Neural cell (in vitro differentiated cells): ENCODE results near the gene SECISBP2L.

Experiments used
- EP300 ChIP-seq: fragments of 450-650 bp; conservative IDR thresholded peaks from 2 replicates; pipeline ENCODE4 v1.6.1; 2014; ENCODE audit warnings: antibody characterized with exemption, mild to moderate bottlenecking, moderate library complexity; ENCODE audit not compliant: poor library complexity, severe bottlenecking
- EZH2 ChIP-seq: fragments of 200-600, 300-800 bp; shearing (Covaris generic), sonication (generic); IDR thresholded peaks from 2 replicates; pipeline ENCODE4 v1.6.1; 2014; ENCODE audit warnings: antibody characterized with exemption, low read length, borderline replicate concordance, mild to moderate bottlenecking; ENCODE audit not compliant: insufficient read depth, poor library complexity, severe bottlenecking
- MXI1 ChIP-seq: fragments of 450-650 bp; conservative IDR thresholded peaks from 2 replicates; pipeline ENCODE4 v1.6.1; 2014; ENCODE audit warnings: antibody characterized with exemption, mild to moderate bottlenecking; ENCODE audit not compliant: poor library complexity, severe bottlenecking
- POLR2AphosphoS5 ChIP-seq: IDR thresholded peaks from 2 replicates; pipeline ENCODE4 v1.6.1; 2012
- SMC3 ChIP-seq: fragments of 450-650 bp; conservative IDR thresholded peaks from 2 replicates; pipeline ENCODE4 v1.6.1; 2014; ENCODE audit warnings: antibody characterized with exemption, mild to moderate bottlenecking, moderate library complexity; ENCODE audit not compliant: poor library complexity
- TAF1 ChIP-seq: IDR thresholded peaks from 2 replicates; pipeline ENCODE4 v1.6.1; 2012; ENCODE audit warnings: low read depth
- TF ChIP-seq, protein P1 (sequence below): fragments of 450-650 bp; IDR thresholded peaks from 2 replicates; pipeline ENCODE4 v1.5.1; 2014; ENCODE audit warnings: antibody characterized with exemption, mild to moderate bottlenecking, moderate library complexity; ENCODE audit not compliant: poor library complexity, severe bottlenecking
- TF ChIP-seq, protein P2 (sequence below): IDR thresholded peaks from 2 replicates; pipeline ENCODE4 v1.6.1; 2012; ENCODE audit warnings: borderline replicate concordance

DNA sequence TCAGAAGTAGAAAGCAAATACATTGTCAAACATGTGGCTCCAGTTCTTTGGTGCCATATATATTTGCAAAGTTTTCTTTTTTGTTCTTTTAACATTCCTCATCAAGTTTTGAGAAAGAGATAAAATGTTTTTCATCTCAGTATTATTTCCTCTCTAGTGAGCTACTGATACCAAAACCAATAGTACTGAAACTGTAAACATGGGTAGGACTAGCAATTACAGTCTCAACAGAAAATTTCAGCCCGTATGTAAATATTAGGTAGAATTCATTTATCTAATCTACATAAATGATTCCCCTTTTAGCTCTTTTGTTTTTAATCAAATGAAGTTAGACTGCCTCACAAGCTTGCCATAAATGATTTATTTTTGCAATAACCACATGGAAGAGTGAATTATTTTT is 21.4 kb downstream of the SECISBP2L start:
- TF ChIP-seq, protein P1, sequence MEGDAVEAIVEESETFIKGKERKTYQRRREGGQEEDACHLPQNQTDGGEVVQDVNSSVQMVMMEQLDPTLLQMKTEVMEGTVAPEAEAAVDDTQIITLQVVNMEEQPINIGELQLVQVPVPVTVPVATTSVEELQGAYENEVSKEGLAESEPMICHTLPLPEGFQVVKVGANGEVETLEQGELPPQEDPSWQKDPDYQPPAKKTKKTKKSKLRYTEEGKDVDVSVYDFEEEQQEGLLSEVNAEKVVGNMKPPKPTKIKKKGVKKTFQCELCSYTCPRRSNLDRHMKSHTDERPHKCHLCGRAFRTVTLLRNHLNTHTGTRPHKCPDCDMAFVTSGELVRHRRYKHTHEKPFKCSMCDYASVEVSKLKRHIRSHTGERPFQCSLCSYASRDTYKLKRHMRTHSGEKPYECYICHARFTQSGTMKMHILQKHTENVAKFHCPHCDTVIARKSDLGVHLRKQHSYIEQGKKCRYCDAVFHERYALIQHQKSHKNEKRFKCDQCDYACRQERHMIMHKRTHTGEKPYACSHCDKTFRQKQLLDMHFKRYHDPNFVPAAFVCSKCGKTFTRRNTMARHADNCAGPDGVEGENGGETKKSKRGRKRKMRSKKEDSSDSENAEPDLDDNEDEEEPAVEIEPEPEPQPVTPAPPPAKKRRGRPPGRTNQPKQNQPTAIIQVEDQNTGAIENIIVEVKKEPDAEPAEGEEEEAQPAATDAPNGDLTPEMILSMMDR = no peak
- TF ChIP-seq POLR2AphosphoS5 = no peak
- TF ChIP-seq EP300 = no peak
- TF ChIP-seq SMC3 = no peak
- TF ChIP-seq TAF1 = no peak
- TF ChIP-seq EZH2 = no peak
- no peak for TF ChIP-seq MXI1
- TF ChIP-seq, protein P2, sequence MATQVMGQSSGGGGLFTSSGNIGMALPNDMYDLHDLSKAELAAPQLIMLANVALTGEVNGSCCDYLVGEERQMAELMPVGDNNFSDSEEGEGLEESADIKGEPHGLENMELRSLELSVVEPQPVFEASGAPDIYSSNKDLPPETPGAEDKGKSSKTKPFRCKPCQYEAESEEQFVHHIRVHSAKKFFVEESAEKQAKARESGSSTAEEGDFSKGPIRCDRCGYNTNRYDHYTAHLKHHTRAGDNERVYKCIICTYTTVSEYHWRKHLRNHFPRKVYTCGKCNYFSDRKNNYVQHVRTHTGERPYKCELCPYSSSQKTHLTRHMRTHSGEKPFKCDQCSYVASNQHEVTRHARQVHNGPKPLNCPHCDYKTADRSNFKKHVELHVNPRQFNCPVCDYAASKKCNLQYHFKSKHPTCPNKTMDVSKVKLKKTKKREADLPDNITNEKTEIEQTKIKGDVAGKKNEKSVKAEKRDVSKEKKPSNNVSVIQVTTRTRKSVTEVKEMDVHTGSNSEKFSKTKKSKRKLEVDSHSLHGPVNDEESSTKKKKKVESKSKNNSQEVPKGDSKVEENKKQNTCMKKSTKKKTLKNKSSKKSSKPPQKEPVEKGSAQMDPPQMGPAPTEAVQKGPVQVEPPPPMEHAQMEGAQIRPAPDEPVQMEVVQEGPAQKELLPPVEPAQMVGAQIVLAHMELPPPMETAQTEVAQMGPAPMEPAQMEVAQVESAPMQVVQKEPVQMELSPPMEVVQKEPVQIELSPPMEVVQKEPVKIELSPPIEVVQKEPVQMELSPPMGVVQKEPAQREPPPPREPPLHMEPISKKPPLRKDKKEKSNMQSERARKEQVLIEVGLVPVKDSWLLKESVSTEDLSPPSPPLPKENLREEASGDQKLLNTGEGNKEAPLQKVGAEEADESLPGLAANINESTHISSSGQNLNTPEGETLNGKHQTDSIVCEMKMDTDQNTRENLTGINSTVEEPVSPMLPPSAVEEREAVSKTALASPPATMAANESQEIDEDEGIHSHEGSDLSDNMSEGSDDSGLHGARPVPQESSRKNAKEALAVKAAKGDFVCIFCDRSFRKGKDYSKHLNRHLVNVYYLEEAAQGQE = no peak
